Suprapubic skin (tissue), 3 donors: ENCODE results near the gene MSRB1.

Source experiments
- CTCF ChIP-seq, 2 donors: fragments of 200-600 bp in 1 of 2; fragments of 450-650 bp in 1 of 2; sonication (generic) in 1 of 2; IDR thresholded peaks; one replicate each; pipeline ENCODE4 v1.5.1; 2016 to 2019; ENCODE audit warnings: antibody characterized with exemption in 2 of 2, mild to moderate bottlenecking in 1 of 2, moderate library complexity in 1 of 2
- POLR2A ChIP-seq, 2 donors: fragments of 450-650 bp; IDR thresholded peaks; one replicate each; pipeline ENCODE4 v1.6.1; 2017; ENCODE audit warnings: antibody characterized with exemption in 2 of 2, mild to moderate bottlenecking in 2 of 2, moderate library complexity in 2 of 2

DNA sequence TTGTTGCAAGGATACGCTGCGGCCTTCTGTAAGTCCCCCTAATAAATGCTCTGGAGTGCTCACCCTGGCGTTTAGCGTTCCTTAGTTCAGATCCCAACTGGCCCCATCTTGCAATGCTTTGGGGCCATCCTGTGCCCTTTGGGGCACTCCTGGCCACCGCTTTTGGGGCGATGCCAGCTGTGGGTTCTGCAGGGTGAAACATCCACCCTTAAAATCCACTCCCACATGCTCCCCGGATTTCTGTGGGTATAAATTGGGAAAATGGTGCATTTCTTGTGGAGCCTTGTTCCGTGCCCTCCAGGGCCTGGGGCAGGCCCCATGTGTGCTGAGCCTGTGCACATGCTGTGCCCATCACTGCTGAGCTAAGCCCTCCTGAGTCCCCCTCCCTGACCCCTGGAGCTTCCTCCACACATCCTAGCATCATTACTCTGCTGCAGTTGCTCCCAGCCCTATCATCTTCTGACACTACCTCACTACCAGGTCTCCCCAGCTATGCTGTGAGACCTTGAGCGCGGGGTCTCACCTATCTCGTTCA lies 6.0 kb downstream of the MSRB1 start:
- no peak for TF ChIP-seq CTCF (IDR thresholded peaks at IDR 0.05)
- no peak for TF ChIP-seq POLR2A (IDR thresholded peaks at IDR 0.05)
